HepG2 (cell line): ENCODE data around the gene ZNF79. TPM values are rescaled to one million over a fixed set of nuclear protein-coding genes. Genes with fewer than 3 reads are reported as not detected.
A peak's percentile ranks its signal among the peaks of the same experiment; 100 is the strongest.

Source experiments
- ARID5B ChIP-seq: IDR thresholded peaks from 2 replicates; pipeline ENCODE4 v1.4.0; 2020; ENCODE audit warnings: mild to moderate bottlenecking, missing genetic modification reagents
- HBP1 ChIP-seq: IDR thresholded peaks from 2 replicates; pipeline ENCODE4 v1.6.1; 2016; ENCODE audit warnings: low read depth, control low read depth
- HNRNPLL ChIP-seq: fragments of 200-400 bp; formaldehyde crosslinking; IDR thresholded peaks from 2 replicates; pipeline ENCODE4 v1.6.1; 2017; ENCODE audit warnings: mild to moderate bottlenecking, low read depth, low read length; ENCODE audit not compliant: poor library complexity, severe bottlenecking
- MAFG ChIP-seq: sonication (generic); formaldehyde crosslinking; IDR thresholded peaks from 2 replicates; pipeline ENCODE4 v1.5.1; 2020; ENCODE audit warnings: mild to moderate bottlenecking, missing genetic modification reagents
- MED8 ChIP-seq: sonication (generic); formaldehyde crosslinking; IDR thresholded peaks from 2 replicates; pipeline ENCODE4 v1.8.1; 2023; ENCODE audit warnings: mild to moderate bottlenecking, missing genetic modification reagents; ENCODE audit not compliant: insufficient replicate concordance
- NFE2L2 ChIP-seq: fragments of 150-350 bp; IDR thresholded peaks from 2 replicates; pipeline ENCODE4 v1.6.1; 2014; ENCODE audit warnings: low read length
- NFYC ChIP-seq: IDR thresholded peaks from 2 replicates; pipeline ENCODE4 v1.6.1; 2016; ENCODE audit warnings: missing genetic modification reagents, missing compliant biosample characterization
- NPAS2 ChIP-seq: sonication (generic); formaldehyde crosslinking; IDR thresholded peaks from 2 replicates; pipeline ENCODE4 v1.8.0; 2022; ENCODE audit warnings: mild to moderate bottlenecking, missing genetic modification reagents, borderline replicate concordance
- SSRP1 ChIP-seq: IDR thresholded peaks from 2 replicates; pipeline ENCODE4 v1.6.1; 2016; ENCODE audit warnings: control low read depth
- ZHX2 ChIP-seq, 2 experiments: sonication (generic) in 1 of 2; formaldehyde crosslinking in 1 of 2; IDR thresholded peaks; 2 replicates each; pipeline versions ENCODE4 v1.6.1 to v1.9.0; 2014 to 2022; ENCODE audit warnings: antibody characterized with exemption in 1 of 2, borderline replicate concordance in 1 of 2, inconsistent platforms in 1 of 2, low read depth in 1 of 2, missing genetic modification reagents in 1 of 2
- ZNF317 ChIP-seq: sonication (generic); formaldehyde crosslinking; IDR thresholded peaks from 2 replicates; pipeline ENCODE4 v1.5.0; 2020; ENCODE audit warnings: mild to moderate bottlenecking, missing genetic modification reagents
- ZNF775 ChIP-seq: sonication (generic); formaldehyde crosslinking; IDR thresholded peaks from 2 replicates; pipeline ENCODE4 v1.4.0; 2020; ENCODE audit warnings: missing genetic modification reagents, mild to moderate bottlenecking, moderate library complexity, borderline replicate concordance
- polyA plus RNA-seq, 8 experiments: library from polyadenylated mRNA; depleted of rRNA in 3 of 8; stranded (reverse) in 7 of 8; unstranded in 1 of 8; fragments of >200 nt; fragmentation: Illumina TruSeq in 4 of 8; extraction: Trizol in 4 of 8; gene quantifications; 2 replicates each; pipeline versions ENCODE4 v1.2.1 to v1.2.3, GENCODE V29; 2011 to 2016; ENCODE audit warnings: low read depth in 4 of 8, missing spikeins in 1 of 8, mixed read lengths in 1 of 8; ENCODE audit not compliant: insufficient read depth in 1 of 8
- total RNA-seq, 5 experiments: library from RNA; depleted of rRNA; stranded (reverse); fragments of >200 nt; fragmentation: Illumina TruSeq; extraction: Trizol; gene quantifications; 2 replicates each; pipeline ENCODE4 v1.2.3, GENCODE V29; 2016; ENCODE audit warnings: low read depth in 1 of 5
- TF ChIP-seq, protein P1 (sequence below): sonication (generic); formaldehyde crosslinking; IDR thresholded peaks from 2 replicates; pipeline ENCODE4 v1.5.0; 2020; ENCODE audit warnings: missing genetic modification reagents
- TF ChIP-seq, protein P2 (sequence below): sonication (generic); formaldehyde crosslinking; IDR thresholded peaks from 2 replicates; pipeline ENCODE4 v1.4.0; 2020; ENCODE audit warnings: missing genetic modification reagents

The ZNF79 gene
- total and polyA plus RNA-seq, 2 of the 13 experiments (the other 11 are each of a cell fraction or from before 2014, with no cell fraction given), result 3.7 to 8.1 TPM

GRCh38 chr9:127423934-127424675, at the start of gene ZNF79 (continued):
- TF ChIP-seq, protein P1, sequence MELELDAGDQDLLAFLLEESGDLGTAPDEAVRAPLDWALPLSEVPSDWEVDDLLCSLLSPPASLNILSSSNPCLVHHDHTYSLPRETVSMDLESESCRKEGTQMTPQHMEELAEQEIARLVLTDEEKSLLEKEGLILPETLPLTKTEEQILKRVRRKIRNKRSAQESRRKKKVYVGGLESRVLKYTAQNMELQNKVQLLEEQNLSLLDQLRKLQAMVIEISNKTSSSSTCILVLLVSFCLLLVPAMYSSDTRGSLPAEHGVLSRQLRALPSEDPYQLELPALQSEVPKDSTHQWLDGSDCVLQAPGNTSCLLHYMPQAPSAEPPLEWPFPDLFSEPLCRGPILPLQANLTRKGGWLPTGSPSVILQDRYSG, result no peak
- TF ChIP-seq HBP1 (CRISPR knock-in tag), result 0 out of 2 replicates have a peak, but pooled peaks have one; percentile 16
- peak; percentile 74; the same call in 1 of the 2 replicates for TF ChIP-seq ZHX2 (IDR thresholded peaks at IDR 0.05; ENCODE audit: low read depth)
- TF ChIP-seq ZHX2 (CRISPR knock-in tag; IDR thresholded peaks at IDR 0.05; ENCODE audit: borderline replicate concordance), result no peak
- TF ChIP-seq ZNF317 (CRISPR knock-in tag), result peak; percentile 16; the same call in 1 of the 2 replicates
- no peak for TF ChIP-seq ZNF775 (CRISPR knock-in tag)
- TF ChIP-seq MAFG (CRISPR knock-in tag), result no peak
- TF ChIP-seq HNRNPLL, result peak; percentile 94
- no peak for TF ChIP-seq NFE2L2
- TF ChIP-seq, protein P2, sequence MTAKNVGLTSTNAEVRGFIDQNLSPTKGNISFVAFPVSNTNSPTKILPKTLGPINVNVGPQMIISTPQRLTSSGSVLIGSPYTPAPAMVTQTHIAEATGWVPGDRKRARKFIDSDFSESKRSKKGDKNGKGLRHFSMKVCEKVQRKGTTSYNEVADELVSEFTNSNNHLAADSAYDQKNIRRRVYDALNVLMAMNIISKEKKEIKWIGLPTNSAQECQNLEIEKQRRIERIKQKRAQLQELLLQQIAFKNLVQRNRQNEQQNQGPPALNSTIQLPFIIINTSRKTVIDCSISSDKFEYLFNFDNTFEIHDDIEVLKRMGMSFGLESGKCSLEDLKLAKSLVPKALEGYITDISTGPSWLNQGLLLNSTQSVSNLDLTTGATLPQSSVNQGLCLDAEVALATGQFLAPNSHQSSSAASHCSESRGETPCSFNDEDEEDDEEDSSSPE (CRISPR knock-in tag), result peak; percentile 60
- no peak for TF ChIP-seq SSRP1
- peak; percentile 8; the same call in 1 of the 2 replicates for TF ChIP-seq NFYC (CRISPR knock-in tag)
- no peak for TF ChIP-seq MED8 (CRISPR knock-in tag)
- 0 out of 2 replicates have a peak, but pooled peaks have one; percentile 5 for TF ChIP-seq ARID5B (CRISPR knock-in tag)
- TF ChIP-seq NPAS2 (CRISPR knock-in tag), result no peak
